Activated CD4-positive, CD25-positive, alpha-beta regulatory T cell treated with anti-CD3 and anti-CD28 coated beads, Interleukin-2, amount 50 U/mL, for 72 hours (primary cell): ENCODE data around the gene ANKIB1.

Experiments used
- DNase-seq: peaks from one replicate; pipeline ENCODE4 v3.0.0; 2021

ANKIB1 gene

DNA sequence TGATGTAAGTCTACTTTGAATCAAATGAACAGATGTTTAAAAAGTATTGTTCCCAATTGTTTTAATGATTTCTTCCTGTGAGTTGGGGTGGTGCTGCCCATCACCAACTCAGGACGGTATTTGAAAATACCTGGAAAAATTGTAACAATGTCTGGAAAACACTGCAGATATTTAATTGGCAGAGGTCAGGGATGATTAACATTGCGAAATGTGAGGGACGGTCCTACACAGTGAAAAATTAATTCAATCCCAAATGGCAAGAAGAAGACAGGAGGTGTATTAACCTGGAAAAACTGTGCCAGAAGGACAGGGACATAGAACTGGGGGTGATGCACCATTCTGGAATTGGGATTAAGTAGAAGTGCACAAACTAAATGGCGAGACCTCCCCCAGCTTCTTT, 29.6 kb downstream of the ANKIB1 start:
- no peak for DNase-seq

- no peak for DNase-seq
Observed at GRCh38 chr7:92276460-92276864, 30.7 kb downstream of the ANKIB1 start.

DNA sequence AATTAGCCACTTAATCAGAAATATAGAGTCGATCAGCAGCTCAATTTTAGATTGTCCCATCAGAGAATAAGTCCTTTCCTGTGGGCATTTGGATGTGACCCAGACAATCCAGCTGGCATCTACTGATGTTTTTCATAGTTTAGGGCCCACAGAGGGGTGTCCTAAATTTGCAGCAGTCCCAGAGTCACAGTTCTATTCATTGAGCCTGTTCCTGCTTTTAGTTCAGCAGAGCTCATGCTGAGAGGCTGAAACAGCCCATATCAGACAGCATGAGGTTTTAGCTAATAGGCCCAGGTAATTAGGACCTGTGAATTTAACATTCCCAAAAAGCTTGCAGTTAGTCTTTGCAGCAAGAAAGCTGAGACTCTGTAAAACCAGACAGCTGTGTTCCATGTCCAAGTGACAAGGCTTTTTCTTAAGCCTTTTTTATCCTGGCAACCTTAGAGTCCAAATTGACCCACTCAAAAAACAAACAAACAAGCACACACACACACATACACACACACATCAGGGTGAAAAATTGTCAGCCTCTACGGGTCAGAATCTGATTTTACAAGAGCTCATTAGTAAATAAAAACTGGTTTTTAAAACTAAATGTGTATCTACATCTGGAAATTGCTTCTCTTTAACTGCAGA, 33.7 kb downstream of the ANKIB1 start:
- DNase-seq, result no peak

GRCh38 chr7:92281031-92281430, 35.3 kb downstream of the ANKIB1 start:
- no peak for DNase-seq

GRCh38 chr7:92282221-92282814, 36.5 kb downstream of the ANKIB1 start:
- DNase-seq, result no peak

DNA sequence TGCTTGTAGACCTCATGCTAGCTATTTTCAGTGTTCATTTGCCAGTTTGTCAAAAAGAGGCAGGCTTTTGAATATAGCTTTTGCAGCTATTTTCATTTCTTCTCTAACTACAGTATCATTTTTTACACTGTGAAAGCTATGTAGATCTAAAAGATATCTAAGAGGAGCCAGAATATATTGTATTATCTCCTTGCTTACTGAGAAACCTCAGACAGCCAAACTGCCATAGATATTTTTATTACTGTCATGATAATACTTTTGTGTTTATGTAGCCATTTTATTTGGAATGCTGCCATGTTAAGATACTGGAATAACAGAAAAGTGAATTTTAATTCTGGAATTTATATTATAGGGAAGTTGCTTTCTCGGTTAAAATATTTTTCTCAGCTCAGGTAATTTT, 37.2 kb downstream of the ANKIB1 start:
- DNase-seq, result no peak

DNA sequence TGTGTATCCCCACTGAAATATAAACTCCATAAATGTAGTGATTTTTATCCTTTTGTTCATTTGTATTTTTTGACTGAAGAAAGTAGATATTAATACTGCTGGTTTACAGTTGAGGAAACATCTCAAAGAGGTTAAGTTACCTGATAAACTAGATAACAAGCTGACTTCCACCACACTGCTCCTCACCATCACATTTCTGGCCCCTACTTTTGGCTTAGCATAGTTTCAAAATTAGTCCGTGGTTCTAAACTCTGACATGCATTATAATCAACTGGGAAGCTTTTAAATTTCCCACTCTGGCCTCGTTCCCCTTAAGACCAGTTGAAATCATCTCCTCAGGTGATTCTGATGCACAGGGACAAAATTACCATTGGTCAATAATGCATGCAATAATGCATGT, 43.5 kb downstream of the ANKIB1 start:
- DNase-seq, result no peak

DNA sequence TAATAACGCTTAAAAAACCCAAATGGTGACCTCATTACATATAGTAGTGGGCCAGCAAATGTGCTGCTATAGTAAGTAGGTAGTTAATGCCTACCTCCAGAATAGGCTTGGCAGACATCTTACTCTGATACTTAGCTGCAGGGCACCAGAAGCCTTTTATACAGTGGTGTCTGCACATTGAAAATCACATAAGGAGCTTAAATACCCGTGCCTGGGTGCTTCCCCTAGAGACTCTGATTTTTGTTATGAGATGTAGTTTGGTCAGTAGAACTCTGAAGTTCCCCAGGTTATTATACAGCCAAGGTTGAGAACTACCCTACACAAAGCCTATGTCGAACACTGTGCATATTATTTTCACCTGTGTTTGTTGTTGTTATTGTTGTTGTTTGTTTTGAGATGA, 47.2 kb downstream of the ANKIB1 start:
- no peak for DNase-seq

- no peak for DNase-seq
Observed at GRCh38 chr7:92293896-92294590, 48.3 kb downstream of the ANKIB1 start.

DNA sequence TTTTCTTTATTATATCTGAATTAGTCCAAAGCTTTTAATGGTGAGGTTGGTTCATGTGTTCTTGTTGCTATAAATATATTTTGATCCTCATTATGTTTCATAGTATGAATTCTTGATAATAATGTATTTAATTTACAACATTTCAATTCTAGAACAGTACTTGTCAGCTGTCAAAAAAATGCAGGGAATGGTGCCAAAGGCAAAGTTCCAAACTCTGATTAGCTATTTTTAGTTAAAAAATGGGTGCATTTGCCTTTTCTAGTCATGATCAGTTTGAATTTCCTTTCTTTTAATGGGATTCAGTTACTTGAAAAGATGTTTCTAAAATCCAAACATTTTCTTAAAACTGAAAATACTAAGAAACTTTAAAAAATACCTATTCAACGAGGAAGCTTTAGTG, 49.6 kb downstream of the ANKIB1 start:
- DNase-seq, result no peak

DNA sequence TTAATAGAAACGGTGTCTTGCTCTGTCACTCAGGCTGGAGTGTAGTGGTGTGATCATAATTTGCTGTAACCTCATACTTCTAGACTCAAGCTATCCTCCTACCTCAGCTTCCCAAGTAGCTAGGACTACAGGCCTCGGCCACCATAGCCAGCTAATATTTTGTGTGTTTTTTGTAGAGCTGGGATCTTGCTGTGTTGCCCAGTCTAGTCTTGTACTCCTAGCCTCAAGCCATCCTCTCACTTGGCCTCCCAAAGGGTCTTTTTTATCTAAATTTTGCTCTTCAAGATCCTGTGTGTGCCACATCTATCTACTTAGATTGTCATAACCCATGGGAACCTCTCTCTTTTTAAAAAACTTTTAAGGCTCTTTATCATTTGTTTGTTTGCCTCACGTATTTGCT, 50.5 kb downstream of the ANKIB1 start:
- DNase-seq, result no peak

GRCh38 chr7:92296880-92297445, 51.2 kb downstream of the ANKIB1 start:
- no peak for DNase-seq

GRCh38 chr7:92297736-92298135, 52.0 kb downstream of the ANKIB1 start:
- no peak for DNase-seq

GRCh38 chr7:92303761-92304160, 58.0 kb downstream of the ANKIB1 start:
- DNase-seq, result no peak

DNA sequence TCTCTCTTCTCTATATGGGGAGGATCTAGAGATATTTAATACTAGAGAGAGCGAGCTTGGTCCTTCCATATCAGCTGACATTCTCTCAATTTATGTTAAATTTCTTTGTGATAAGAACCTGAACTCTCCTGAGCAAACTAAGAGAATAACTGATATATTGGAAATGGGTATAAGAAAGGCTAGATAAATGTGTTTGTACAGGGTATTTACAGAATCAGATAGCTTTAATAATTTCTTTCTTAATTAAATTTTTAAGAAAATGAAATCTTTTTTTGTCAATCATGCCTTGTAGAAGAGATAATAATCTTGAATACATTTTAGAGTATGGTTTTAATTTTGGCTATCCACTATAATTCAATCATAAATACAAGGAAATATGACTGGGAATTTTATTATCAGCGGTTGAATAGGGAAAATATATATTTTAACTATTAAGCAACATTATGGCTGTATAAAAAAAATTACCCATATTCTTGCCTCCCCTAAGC, 58.7 kb downstream of the ANKIB1 start:
- DNase-seq, result no peak

- no peak for DNase-seq
Observed at GRCh38 chr7:92306153-92306552, 60.4 kb downstream of the ANKIB1 start.

DNA sequence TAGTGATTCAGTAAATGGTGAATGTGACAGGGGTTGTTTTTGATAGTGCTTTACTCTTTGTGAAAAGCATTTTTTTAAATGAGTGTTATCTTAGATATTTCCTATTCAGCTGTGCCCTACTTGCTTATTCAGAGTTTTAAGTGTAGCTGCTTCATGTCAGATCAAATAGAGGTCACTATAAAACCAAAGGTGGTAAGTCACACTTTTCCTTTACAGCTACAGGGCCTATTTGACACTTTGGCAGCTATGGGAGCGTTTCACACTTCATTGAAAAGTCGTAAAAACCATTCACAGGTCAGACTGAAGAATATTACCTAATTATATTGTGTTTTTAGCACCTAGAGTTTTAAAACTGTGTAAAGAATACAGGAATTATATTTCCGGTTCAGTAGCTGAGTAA, 67.3 kb downstream of the ANKIB1 start:
- DNase-seq, result no peak

DNA sequence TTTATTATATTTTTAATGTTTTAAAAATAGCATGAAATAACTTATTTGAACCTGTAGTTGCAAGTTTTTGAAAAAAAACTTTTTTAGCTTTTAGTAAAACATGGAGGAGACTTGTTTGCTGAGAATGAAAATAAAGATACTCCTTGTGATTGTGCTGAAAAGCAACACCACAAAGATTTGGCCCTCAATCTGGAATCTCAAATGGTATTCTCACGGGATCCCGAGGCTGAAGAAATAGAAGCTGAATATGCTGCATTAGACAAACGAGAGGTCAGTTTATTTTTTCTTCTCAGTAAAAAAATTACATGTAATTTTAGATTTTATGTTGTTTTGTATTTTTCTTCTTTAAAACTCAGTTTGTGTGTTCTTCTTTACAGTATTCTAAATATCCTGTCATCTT, 73.5 kb downstream of the ANKIB1 start:
- DNase-seq, result no peak

- no peak for DNase-seq
Observed at GRCh38 chr7:92325173-92325572, 79.4 kb downstream of the ANKIB1 start.

DNA sequence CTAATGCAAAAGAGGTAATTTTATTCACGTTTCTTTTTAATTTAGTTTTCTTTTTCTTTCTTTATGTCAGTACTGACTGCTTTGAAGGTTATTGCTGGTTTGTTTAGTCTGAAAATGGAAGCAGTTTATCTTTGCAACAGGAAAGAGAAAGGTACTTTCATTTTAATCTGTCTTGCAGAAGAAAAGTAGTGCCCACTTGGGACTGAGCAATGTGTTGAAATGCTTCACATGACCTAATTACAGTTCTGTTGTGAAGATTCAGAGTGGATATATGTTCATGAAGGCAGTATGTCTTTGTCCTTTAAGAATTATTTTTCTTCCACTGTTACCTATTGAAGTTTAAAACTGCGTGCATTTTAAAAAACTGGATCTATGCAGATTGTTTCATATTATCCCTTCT, 80.1 kb downstream of the ANKIB1 start:
- no peak for DNase-seq

DNA sequence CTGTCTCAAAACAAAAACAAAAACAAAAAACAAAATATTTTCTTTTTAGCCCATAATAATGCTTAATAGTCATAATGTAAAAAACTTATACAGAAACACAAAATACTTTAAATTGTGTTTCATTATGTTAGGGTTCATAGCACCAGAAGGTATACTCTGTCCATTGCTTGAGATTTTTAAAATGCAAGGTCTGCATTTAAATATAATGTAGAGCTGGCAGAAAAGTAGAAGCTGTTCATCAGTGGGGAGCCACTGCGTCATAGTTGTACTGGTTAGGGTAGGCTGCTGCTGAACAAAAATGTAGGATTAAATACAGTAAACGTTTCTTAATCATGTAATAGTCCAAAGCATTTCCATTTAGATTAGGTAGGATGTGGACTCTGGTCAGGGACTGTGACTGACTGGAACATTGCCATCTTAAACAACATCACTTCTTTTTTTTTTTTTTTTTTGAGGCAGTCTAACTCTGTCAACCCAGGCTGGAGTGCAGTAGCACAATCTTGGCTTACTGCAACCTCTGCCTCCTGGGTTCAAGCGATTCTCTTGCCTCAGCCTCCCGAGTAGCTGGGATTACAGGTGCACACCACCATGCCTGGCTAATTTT, 85.2 kb downstream of the ANKIB1 start:
- DNase-seq, result no peak

DNA sequence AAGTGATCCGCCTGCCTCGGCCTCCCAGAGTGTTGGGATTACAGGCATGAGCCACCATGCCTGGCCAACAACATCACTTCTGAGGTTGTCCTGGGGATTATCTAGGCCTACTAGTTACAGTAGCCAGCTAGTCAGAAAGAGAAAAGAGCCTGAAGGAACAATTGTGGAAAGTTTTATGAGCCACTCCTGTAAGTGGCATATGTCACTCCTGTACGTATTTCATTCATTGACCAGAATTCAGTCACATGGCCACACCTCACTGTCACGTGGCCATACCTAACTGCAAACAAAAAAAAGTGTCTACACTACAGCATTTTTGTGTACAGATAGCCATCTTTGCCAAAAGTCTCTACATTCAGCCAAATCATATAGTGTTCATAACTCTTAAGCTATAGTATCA, 85.7 kb downstream of the ANKIB1 start:
- no peak for DNase-seq

- no peak for DNase-seq
Observed at GRCh38 chr7:92332782-92333181, 87.0 kb downstream of the ANKIB1 start.

DNA sequence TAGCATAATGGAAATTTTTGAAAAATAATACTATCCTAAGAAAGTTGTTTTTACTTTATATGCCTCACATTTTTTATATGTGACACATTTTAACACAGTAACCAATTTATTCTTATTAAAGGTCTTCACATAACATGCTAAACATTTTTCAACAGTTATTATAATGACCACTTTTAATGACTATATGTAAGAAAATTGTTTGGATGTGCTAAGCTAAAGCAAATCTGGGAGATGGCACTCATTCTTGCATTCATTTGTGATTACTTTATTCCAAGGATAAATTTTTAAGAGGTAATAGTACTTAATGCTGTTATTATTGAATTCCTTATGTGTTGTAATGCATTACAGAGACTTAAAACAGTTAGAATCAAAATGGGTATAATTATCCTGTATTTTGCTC, 88.1 kb downstream of the ANKIB1 start:
- DNase-seq, result no peak
